Liver (tissue), 3 donors: ENCODE results near the gene ALX4.

Source experiments
- FOXA2 ChIP-seq: IDR thresholded peaks from 2 replicates; pipeline ENCODE4 v1.6.1; 2016; ENCODE audit warnings: antibody characterized with exemption
- GABPA ChIP-seq, 2 donors: IDR thresholded peaks in 1 of 2; conservative IDR thresholded peaks in 1 of 2; 2 replicates each; pipeline ENCODE4 v1.6.1; 2016; ENCODE audit warnings: antibody characterized with exemption in 2 of 2, mild to moderate bottlenecking in 1 of 2, moderate library complexity in 1 of 2
- RAD21 ChIP-seq, 2 donors: IDR thresholded peaks; 2 replicates each; pipeline ENCODE4 v1.6.1; 2016; ENCODE audit warnings: antibody characterized with exemption in 2 of 2, mild to moderate bottlenecking in 2 of 2
- TF ChIP-seq, protein P1 (sequence below): fragments of 150-350 bp; IDR thresholded peaks from 2 replicates; pipeline ENCODE4 v1.5.1; 2017; ENCODE audit warnings: improper control_type of control experiment, low read depth, low read length; ENCODE audit not compliant: missing input control
- TF ChIP-seq, protein P2 (sequence below): IDR thresholded peaks from 2 replicates; pipeline ENCODE4 v1.6.1; 2016; ENCODE audit warnings: antibody characterized with exemption
- TF ChIP-seq, protein P3 (sequence below): IDR thresholded peaks from 2 replicates; pipeline ENCODE4 v1.6.1; 2016; ENCODE audit warnings: antibody characterized with exemption, mild to moderate bottlenecking
- donor health status: healthy.
- donor health status: healthy.

DNA sequence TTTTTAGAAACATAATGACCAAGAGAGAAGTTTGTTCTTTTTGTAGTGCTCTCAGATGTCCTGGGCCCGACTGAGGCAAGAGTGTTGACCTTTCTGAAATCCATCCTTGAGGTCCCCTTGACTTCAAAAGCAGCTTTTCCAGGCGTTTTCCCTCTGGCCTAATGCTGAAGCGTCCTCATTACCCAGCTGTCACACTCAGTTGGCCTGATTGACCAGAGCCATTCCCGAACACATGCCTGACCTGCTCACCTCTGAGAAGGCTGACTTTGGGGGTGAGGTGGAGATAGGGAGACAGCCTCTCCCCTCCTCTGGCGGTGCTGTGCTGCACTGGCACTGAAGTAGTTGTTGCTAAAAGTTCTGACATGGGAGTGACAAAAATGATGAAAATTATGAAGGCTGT is 66.9 kb downstream of the ALX4 start:
- TF ChIP-seq, protein P1, sequence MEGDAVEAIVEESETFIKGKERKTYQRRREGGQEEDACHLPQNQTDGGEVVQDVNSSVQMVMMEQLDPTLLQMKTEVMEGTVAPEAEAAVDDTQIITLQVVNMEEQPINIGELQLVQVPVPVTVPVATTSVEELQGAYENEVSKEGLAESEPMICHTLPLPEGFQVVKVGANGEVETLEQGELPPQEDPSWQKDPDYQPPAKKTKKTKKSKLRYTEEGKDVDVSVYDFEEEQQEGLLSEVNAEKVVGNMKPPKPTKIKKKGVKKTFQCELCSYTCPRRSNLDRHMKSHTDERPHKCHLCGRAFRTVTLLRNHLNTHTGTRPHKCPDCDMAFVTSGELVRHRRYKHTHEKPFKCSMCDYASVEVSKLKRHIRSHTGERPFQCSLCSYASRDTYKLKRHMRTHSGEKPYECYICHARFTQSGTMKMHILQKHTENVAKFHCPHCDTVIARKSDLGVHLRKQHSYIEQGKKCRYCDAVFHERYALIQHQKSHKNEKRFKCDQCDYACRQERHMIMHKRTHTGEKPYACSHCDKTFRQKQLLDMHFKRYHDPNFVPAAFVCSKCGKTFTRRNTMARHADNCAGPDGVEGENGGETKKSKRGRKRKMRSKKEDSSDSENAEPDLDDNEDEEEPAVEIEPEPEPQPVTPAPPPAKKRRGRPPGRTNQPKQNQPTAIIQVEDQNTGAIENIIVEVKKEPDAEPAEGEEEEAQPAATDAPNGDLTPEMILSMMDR, result no peak
- TF ChIP-seq, protein P2, sequence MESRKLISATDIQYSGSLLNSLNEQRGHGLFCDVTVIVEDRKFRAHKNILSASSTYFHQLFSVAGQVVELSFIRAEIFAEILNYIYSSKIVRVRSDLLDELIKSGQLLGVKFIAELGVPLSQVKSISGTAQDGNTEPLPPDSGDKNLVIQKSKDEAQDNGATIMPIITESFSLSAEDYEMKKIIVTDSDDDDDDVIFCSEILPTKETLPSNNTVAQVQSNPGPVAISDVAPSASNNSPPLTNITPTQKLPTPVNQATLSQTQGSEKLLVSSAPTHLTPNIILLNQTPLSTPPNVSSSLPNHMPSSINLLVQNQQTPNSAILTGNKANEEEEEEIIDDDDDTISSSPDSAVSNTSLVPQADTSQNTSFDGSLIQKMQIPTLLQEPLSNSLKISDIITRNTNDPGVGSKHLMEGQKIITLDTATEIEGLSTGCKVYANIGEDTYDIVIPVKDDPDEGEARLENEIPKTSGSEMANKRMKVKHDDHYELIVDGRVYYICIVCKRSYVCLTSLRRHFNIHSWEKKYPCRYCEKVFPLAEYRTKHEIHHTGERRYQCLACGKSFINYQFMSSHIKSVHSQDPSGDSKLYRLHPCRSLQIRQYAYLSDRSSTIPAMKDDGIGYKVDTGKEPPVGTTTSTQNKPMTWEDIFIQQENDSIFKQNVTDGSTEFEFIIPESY, result no peak
- TF ChIP-seq FOXA2 (no peak), GABPA (IDR thresholded peaks at IDR 0.05 in 1 of 2, conservative IDR thresholded peaks at IDR 0.05 in 1 of 2) (no peak), RAD21 (IDR thresholded peaks at IDR 0.05) (no peak)
- TF ChIP-seq, protein P3, sequence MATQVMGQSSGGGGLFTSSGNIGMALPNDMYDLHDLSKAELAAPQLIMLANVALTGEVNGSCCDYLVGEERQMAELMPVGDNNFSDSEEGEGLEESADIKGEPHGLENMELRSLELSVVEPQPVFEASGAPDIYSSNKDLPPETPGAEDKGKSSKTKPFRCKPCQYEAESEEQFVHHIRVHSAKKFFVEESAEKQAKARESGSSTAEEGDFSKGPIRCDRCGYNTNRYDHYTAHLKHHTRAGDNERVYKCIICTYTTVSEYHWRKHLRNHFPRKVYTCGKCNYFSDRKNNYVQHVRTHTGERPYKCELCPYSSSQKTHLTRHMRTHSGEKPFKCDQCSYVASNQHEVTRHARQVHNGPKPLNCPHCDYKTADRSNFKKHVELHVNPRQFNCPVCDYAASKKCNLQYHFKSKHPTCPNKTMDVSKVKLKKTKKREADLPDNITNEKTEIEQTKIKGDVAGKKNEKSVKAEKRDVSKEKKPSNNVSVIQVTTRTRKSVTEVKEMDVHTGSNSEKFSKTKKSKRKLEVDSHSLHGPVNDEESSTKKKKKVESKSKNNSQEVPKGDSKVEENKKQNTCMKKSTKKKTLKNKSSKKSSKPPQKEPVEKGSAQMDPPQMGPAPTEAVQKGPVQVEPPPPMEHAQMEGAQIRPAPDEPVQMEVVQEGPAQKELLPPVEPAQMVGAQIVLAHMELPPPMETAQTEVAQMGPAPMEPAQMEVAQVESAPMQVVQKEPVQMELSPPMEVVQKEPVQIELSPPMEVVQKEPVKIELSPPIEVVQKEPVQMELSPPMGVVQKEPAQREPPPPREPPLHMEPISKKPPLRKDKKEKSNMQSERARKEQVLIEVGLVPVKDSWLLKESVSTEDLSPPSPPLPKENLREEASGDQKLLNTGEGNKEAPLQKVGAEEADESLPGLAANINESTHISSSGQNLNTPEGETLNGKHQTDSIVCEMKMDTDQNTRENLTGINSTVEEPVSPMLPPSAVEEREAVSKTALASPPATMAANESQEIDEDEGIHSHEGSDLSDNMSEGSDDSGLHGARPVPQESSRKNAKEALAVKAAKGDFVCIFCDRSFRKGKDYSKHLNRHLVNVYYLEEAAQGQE, result no peak
